HFFc6 (cell line): ENCODE measurements around the gene IPO5. TPM values are rescaled to one million over a fixed set of nuclear protein-coding genes. Genes with fewer than 3 reads are reported as not detected.
A peak's percentile ranks its signal among the peaks of the same experiment; 100 is the strongest.

ENCODE experiments used
- DNase-seq: peaks from one replicate; pipeline ENCODE4 v3.0.0-alpha.2; 2018
- H3K27ac Mint-ChIP-seq: 2 replicates; pipeline ENCODE4 v1.8.0; 2020; ENCODE audit warnings: mild to moderate bottlenecking, mixed read lengths
- H3K27me3 Mint-ChIP-seq: 2 replicates; pipeline ENCODE4 v1.8.0; 2021; ENCODE audit warnings: mild to moderate bottlenecking, moderate library complexity, mixed read lengths; ENCODE audit not compliant: insufficient read depth
- H3K36me3 Mint-ChIP-seq: 2 replicates; pipeline ENCODE4 v1.8.0; 2021; ENCODE audit warnings: low read depth, mixed read lengths
- H3K4me1 Mint-ChIP-seq: 2 replicates; pipeline ENCODE4 v1.8.0; 2020; ENCODE audit warnings: low read depth, mixed read lengths
- H3K4me3 Mint-ChIP-seq: 2 replicates; pipeline ENCODE4 v1.8.0; 2020; ENCODE audit warnings: mild to moderate bottlenecking, moderate library complexity, mixed read lengths
- H3K9me3 Mint-ChIP-seq: 2 replicates; pipeline ENCODE4 v1.8.0; 2020; ENCODE audit warnings: mild to moderate bottlenecking, mixed read lengths
- CTCF ChIP-seq: fragments of 200-600 bp; sonication (generic); IDR thresholded peaks from 2 replicates; pipeline ENCODE4 v1.5.0; 2021; ENCODE audit warnings: antibody characterized with exemption, mild to moderate bottlenecking
- total RNA-seq, 6 experiments: library from RNA; stranded (reverse); fragmentation: NEBNext Ultra II Directional; extraction: Animal tissue kit (Norgen Biotek cat#: 25700); gene quantifications; 2 replicates in 1 of 6; 3 replicates in 5 of 6; pipeline ENCODE4 v1.2.3, GENCODE V29; 2021

The IPO5 gene
- total RNA-seq, 6 experiments from 2014 or later = 183 to 247 (median 222) TPM

GRCh38 chr13:98022210-98022609 lies 68.7 kb downstream of the IPO5 start:
- H3K27ac Mint-ChIP-seq = peak overlapping the region; percentile 67; the same call in 1 of the 2 replicates
- peaks cover 47% of the 10 kb centered on the region for H3K4me1 Mint-ChIP-seq
- H3K36me3 Mint-ChIP-seq = peaks cover 45% of the 10 kb centered on the region
- peak; percentile 76 for DNase-seq
- no peak for TF ChIP-seq CTCF
- no peak overlapping the region for H3K4me3 Mint-ChIP-seq
- H3K9me3 Mint-ChIP-seq = no peaks in the 10 kb centered on the region
- no peaks in the 10 kb centered on the region; the same call in 1 of the 2 replicates for H3K27me3 Mint-ChIP-seq

- DNase-seq = no peak
- H3K27me3 Mint-ChIP-seq = no peaks in the 10 kb centered on the region; the same call in 1 of the 2 replicates
- no peak overlapping the region for H3K27ac Mint-ChIP-seq
- no peak overlapping the region for H3K4me3 Mint-ChIP-seq
- H3K9me3 Mint-ChIP-seq = no peaks in the 10 kb centered on the region
- peaks cover 18% of the 10 kb centered on the region for H3K36me3 Mint-ChIP-seq
- H3K4me1 Mint-ChIP-seq = peaks cover 40% of the 10 kb centered on the region
- TF ChIP-seq CTCF = no peak
Observed at GRCh38 chr13:98025480-98026025, 72.1 kb downstream of the IPO5 start.

GRCh38 chr13:98026457-98026857 lies 73.0 kb downstream of the IPO5 start:
- DNase-seq = no peak
- H3K27ac Mint-ChIP-seq = peak overlapping the region; percentile 25; the same call in 1 of the 2 replicates
- H3K36me3 Mint-ChIP-seq = peaks cover 12% of the 10 kb centered on the region
- H3K27me3 Mint-ChIP-seq = no peaks in the 10 kb centered on the region; the same call in 1 of the 2 replicates
- H3K4me1 Mint-ChIP-seq = peaks cover 40% of the 10 kb centered on the region
- H3K4me3 Mint-ChIP-seq = no peak overlapping the region
- TF ChIP-seq CTCF = no peak
- H3K9me3 Mint-ChIP-seq = no peaks in the 10 kb centered on the region

GRCh38 chr13:98032168-98032567 lies 78.7 kb downstream of the IPO5 start:
- no peak for TF ChIP-seq CTCF
- DNase-seq = no peak
- Mint-ChIP-seq H3K27me3 (no peaks in the 10 kb centered on the region; the same call in 1 of the 2 replicates), H3K9me3 (no peaks in the 10 kb centered on the region), H3K27ac (no peak overlapping the region), H3K4me1 (peaks cover 20% of the 10 kb centered on the region), H3K4me3 (no peak overlapping the region), H3K36me3 (no peaks in the 10 kb centered on the region)

GRCh38 chr13:98033277-98034247 lies 80.1 kb downstream of the IPO5 start:
- no peaks in the 10 kb centered on the region for H3K9me3 Mint-ChIP-seq
- TF ChIP-seq CTCF = peak; percentile 80
- no peaks in the 10 kb centered on the region; the same call in 1 of the 2 replicates for H3K27me3 Mint-ChIP-seq
- no peaks in the 10 kb centered on the region for H3K36me3 Mint-ChIP-seq
- H3K4me1 Mint-ChIP-seq = peaks cover 20% of the 10 kb centered on the region
- no peak overlapping the region for H3K4me3 Mint-ChIP-seq
- H3K27ac Mint-ChIP-seq = no peak overlapping the region
- DNase-seq = peak; percentile 75
